Stimulated activated naive B cell treated with anti-CD40 and anti-IgM and Interleukin-4, amounts not matched to agents 10 μg/mL and 1 μg/mL and 100 μg/mL, for 72 hours (primary cell): ENCODE measurements around the gene CD6.

ENCODE experiments used
- ATAC-seq, 2 donors: fragments of 150-1000 bp; cut with Tn5 transposase; replicated peaks; 2 replicates each; pipeline ENCODE4 v1.10.0; 2021; ENCODE audit warnings: moderate library complexity in 1 of 2
- DNase-seq: peaks from one replicate; pipeline ENCODE4 v3.0.0; 2021
- H3K27ac Mint-ChIP-seq: one replicate; pipeline ENCODE4 v1.8.0; 2022; ENCODE audit warnings: mild to moderate bottlenecking, mixed read lengths
- H3K27me3 Mint-ChIP-seq, 2 donors: one replicate each; pipeline ENCODE4 v1.8.0; 2022; ENCODE audit warnings: mixed read lengths in 2 of 2
- H3K36me3 Mint-ChIP-seq, 2 donors: one replicate each; pipeline ENCODE4 v1.8.0; 2022; ENCODE audit warnings: mixed read lengths in 2 of 2, mild to moderate bottlenecking in 1 of 2
- H3K4me1 Mint-ChIP-seq, 2 donors: one replicate each; pipeline ENCODE4 v1.8.0; 2022; ENCODE audit warnings: mixed read lengths in 2 of 2, mild to moderate bottlenecking in 1 of 2
- H3K4me3 Mint-ChIP-seq, 2 donors: one replicate each; pipeline ENCODE4 v1.8.0; 2022; ENCODE audit warnings: mild to moderate bottlenecking in 2 of 2, mixed read lengths in 2 of 2, moderate library complexity in 1 of 2
- H3K9me3 Mint-ChIP-seq, 2 donors: one replicate each; pipeline ENCODE4 v1.8.0; 2022; ENCODE audit warnings: mixed read lengths in 2 of 2, mild to moderate bottlenecking in 1 of 2

The CD6 gene

DNA sequence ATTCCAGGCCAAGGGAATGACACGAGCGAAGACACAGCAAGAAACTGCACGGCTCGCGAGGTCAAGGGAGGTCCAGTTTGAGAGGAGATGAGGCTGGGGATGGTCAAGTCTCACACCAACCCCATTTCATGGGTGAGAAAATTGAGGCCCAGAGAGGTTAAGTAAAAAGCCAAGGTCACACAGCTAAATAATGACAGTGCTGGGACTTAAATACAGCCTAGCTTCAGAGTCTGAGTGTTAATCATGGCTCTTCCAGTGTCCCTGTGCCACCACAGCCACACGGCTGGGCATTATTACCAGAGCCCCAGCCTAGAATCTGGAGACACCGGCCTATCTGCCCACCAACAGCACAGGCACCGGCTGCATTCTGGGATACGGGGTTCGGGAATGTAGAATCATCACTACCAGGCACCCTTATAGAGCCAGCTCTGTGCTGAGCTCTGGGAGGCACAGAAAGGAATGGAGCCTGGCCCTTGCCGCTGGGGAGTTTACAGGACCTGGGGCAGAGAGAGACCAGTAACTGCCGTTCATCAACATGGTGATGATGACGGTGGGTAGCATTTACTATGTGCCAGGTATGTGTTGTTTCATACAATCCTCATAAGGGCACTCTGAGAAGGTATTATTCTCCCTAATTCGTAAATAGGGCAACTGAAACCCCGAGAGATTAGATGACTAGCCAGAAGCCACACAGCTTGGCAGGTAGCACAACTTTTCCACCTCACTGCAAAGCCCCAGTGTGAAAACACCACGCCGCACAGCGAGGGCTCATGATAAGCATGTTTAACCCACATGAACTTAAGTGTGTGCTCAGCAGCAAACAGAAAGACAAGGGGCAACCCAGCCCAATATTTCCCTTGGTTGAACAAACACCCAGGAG is 51.8 kb downstream of the CD6 start:
- peak; percentile 29 to 45 for ATAC-seq

DNA sequence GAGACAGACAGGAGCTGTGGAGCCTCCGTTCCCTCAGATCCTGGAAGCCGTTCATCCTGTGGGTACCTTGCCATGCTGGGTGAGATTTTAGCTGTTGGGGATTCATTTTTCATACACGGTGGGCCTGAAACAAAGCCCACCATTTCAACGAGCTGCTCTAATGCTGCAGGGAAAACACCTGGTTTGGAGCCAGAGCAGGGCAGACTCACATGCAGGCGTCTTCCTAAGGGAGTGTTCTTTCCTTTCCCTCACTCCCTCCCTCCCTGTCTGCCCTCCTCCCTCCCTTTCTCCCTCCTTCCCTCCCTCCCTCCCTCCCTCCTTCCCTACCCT is 52.5 kb downstream of the CD6 start:
- no peaks in the 10 kb centered on the region for H3K9me3 Mint-ChIP-seq

More for the DNA sequence above, 51.8 kb downstream of the CD6 start:
- no peaks in the 10 kb centered on the region for H3K27me3 Mint-ChIP-seq
- peak overlapping the region; percentile 28 to 51 for H3K4me3 Mint-ChIP-seq
- H3K27ac Mint-ChIP-seq = no peak overlapping the region
- DNase-seq = no peak
- H3K36me3 Mint-ChIP-seq = peaks cover 27 to 59% of the 10 kb centered on the region in 2 donors
- no peaks in the 10 kb centered on the region for H3K9me3 Mint-ChIP-seq
- H3K4me1 Mint-ChIP-seq = peaks cover 66 to 81% of the 10 kb centered on the region in 2 donors

DNA sequence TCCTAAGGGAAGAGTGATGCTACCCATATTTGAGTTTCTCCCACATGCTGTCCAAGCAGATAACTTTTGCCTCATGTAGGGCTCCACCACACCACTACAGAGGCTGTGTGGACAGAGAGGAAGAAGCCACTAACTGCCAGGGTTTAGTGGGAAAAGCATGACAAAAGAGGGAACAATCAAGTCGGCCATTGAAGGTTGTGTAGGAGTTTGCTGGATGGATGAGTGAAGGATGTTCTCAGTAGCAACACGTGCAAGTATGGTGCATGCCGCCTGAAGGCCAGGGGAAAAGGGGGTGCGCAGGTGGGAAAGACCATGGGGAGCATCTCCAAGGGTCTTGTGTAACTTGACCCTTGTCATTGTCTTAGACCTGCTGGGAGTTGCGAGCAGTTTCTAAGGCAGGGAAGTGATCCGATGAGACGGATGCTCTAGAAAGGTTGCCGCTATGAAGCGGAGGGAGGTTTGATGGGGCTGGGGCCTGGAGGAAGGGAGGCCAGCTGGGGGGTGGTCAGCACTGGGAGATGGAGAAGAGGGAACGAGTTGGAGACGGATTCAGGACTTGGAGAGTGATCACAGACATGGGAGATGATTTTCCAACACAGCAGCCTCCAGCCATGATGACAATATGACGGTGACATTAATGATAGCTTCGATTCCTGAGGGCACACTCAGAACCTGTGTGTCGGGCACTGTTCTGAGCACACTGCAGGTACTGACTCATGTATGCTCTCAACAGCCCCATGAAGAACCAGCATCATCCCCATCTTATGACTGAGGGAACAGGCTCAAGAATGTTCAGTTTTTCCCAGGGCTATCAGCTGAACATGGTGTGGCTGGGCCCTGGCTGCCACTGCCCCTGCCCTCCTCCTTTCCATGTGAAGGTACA is 53.7 kb downstream of the CD6 start:
- Mint-ChIP-seq H3K4me3 (peak overlapping the region in 1 of 2 donors; percentile 22), H3K9me3 (no peaks in the 10 kb centered on the region), H3K36me3 (peaks cover 26 to 66% of the 10 kb centered on the region in 2 donors), H3K27ac (no peak overlapping the region), H3K27me3 (no peaks in the 10 kb centered on the region), H3K4me1 (peaks cover 73 to 97% of the 10 kb centered on the region in 2 donors)
- no peak for DNase-seq
- no peak for ATAC-seq

More for the DNA sequence above, 52.5 kb downstream of the CD6 start:
- no peak overlapping the region for H3K4me3 Mint-ChIP-seq
- peaks cover 66 to 87% of the 10 kb centered on the region in 2 donors for H3K4me1 Mint-ChIP-seq
- no peaks in the 10 kb centered on the region for H3K27me3 Mint-ChIP-seq
- no peak overlapping the region for H3K27ac Mint-ChIP-seq
- DNase-seq (no peak), ATAC-seq (no peak)
- H3K36me3 Mint-ChIP-seq = peaks cover 27 to 57% of the 10 kb centered on the region in 2 donors

DNA sequence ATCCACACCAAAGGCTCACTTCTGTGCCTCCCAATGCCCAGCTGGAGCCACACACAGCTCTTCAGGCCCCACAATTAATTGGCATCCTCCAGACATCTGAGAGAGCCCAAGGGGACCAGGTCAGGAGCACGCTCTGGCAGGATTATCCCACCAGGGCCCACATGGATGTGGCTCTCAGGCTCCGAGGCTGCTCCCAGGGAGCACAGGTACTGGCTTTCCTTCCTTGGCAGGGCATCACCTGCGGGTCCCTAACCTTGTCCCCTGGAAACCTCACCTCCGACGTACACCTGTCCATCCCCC is 54.3 kb downstream of the CD6 start:
- Mint-ChIP-seq H3K4me3 (no peak overlapping the region), H3K27ac (peak overlapping the region; percentile 85), H3K36me3 (peaks cover 22 to 66% of the 10 kb centered on the region in 2 donors), H3K4me1 (peaks cover 68 to 93% of the 10 kb centered on the region in 2 donors), H3K9me3 (no peaks in the 10 kb centered on the region), H3K27me3 (no peaks in the 10 kb centered on the region)
- ATAC-seq (no peak), DNase-seq (no peak)

DNA sequence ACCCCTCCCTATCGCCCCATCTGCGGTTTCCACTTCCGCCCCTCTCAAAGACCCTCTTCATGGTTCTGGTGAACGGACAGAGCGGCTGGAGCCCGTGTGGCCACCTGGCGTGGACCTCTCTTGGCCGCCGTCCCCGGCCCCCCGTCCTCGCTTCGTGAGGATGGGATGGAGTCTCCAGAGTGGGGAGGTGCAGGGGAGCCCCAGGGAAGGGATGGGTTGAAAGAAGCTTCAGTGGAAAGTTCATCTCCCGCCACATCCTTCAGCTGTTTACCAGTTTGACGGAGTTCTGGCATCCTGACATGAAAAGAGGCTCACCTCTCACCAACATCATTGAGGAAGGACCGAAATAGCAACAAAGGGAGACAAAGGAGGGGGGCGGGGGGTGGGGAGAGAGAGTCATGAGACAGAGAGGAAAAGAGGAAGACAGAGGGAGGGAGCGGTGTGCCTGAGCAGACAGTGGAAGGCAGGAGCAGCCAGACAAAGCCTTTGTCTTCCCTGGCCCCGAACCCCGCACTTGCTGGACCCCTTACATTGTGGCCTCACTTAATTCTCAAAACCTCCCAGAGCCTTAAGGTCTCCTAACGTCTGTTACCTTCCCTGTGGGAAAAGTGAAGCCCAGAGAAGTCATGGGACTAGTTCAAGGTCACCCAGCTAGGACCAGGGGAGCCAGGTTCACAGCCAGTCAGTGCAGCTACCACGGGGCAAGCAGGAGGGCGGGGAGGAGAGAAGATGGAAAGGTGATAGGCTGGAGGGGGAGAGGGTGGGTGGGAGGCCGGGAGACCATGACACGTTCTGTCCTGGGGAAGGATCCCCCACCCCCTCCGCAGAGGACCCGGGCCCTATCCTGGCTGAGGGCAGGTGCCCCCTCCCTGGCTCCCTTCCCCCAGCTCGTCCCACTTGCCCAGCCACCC is 54.9 kb downstream of the CD6 start:
- peaks cover 24 to 65% of the 10 kb centered on the region in 2 donors for H3K36me3 Mint-ChIP-seq
- ATAC-seq = peak; percentile 15 to 20

DNA sequence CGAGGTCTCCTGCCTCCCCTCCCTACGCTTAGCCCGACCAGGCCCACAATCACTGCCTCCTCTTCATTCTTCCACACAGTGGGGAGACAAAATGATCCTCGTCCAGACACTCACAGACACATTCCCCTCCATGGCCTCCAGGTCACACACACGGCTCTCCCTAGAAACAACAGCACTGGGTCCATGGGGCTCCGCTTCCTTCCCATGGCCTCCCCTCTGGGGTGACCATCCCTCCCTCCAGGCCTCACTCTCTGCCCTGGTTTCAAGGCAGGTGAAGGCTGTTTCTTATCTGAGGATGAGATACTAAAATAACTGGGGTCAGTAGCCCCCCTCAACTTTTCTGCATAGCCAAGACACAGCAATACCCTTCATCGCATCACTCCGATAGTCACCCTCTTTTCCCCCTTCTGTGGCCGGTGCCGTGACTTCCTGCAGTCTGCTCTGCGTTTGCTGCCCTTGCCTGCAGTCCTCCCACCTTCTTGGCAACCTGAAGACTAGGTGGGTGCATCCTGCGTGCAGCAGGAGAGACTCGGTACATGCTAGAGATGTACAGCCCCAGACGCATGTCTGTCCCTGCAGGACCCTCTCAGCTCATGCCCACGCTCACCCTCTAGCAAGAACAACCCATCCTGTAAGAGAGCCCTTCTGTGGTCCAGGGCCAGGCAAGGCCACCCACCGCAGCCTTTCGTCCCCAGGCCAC is 55.8 kb downstream of the CD6 start:
- H3K4me3 Mint-ChIP-seq = peak overlapping the region; percentile 44 to 59
- ATAC-seq = no peak
- no peaks in the 10 kb centered on the region for H3K27me3 Mint-ChIP-seq
- no peak for DNase-seq
- H3K27ac Mint-ChIP-seq = peak overlapping the region; percentile 79
- no peaks in the 10 kb centered on the region for H3K9me3 Mint-ChIP-seq
- H3K4me1 Mint-ChIP-seq = peaks cover 61 to 85% of the 10 kb centered on the region in 2 donors
- peaks cover 27 to 68% of the 10 kb centered on the region in 2 donors for H3K36me3 Mint-ChIP-seq

More for the DNA sequence above, 54.9 kb downstream of the CD6 start:
- Mint-ChIP-seq H3K27ac (peak overlapping the region; percentile 85), H3K4me3 (peak overlapping the region; percentile 46 to 54), H3K4me1 (peaks cover 64 to 90% of the 10 kb centered on the region in 2 donors), H3K27me3 (no peaks in the 10 kb centered on the region), H3K9me3 (no peaks in the 10 kb centered on the region)
- no peak for DNase-seq

DNA sequence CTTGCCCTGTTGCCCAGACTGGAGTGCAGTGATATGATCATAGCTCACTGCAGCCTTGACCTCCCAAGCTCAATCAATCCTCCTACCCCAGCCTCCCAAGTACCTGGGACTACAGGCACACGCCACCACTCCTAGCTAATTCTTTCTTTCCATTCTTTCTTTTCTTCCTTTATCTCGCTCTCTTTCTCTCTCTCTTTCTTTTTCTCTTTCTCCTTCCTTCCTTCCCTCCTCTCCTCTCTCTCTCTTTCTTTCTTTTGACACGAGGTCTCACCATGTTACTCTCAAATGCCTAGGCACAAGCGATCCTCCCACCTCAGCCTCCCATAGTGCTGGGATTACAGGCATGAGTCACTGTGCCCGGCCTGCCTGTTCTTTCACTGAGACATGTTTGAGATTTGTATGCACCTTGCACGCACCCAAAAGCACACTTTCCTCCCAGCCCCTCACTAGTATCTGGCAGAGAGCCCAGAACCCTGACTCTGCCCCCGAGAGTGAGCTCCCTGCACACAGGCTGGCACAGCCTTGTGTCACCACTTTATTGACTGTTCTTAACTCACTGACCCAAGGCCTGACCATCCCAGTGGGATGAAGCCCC is 56.8 kb downstream of the CD6 start:
- peak overlapping the region; percentile 79 for H3K27ac Mint-ChIP-seq
- no peaks in the 10 kb centered on the region for H3K27me3 Mint-ChIP-seq
- peak overlapping the region; percentile 44 to 56 for H3K4me3 Mint-ChIP-seq
- peaks cover 34 to 71% of the 10 kb centered on the region in 2 donors for H3K36me3 Mint-ChIP-seq
- peak; percentile 79 to 86 for ATAC-seq
- peak; percentile 60 for DNase-seq
- peaks cover 53 to 75% of the 10 kb centered on the region in 2 donors for H3K4me1 Mint-ChIP-seq
- no peaks in the 10 kb centered on the region for H3K9me3 Mint-ChIP-seq

DNA sequence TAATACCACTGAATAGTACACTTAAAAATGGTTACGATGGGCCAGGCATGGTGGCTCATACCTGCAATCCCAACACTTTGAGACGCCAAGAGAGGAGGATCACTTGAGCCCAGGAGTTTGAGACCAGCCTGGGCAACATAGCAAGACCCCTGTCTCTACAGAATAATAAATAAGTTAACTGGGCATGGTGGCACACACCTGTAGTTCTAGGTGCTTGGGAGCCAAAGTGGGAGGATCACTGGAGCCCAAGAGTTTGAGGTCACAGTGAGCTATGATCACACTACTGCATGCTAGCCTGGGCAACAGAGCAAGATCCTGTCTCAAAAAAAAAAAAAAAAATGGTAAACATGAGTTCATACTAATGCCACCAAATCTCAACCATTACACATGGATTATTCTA is 61.3 kb downstream of the CD6 start:
- no peak for DNase-seq
- Mint-ChIP-seq H3K36me3 (peaks cover 20 to 63% of the 10 kb centered on the region in 2 donors), H3K27ac (peak overlapping the region; percentile 14), H3K4me3 (no peak overlapping the region), H3K27me3 (no peaks in the 10 kb centered on the region), H3K9me3 (no peaks in the 10 kb centered on the region), H3K4me1 (peaks cover 22 to 30% of the 10 kb centered on the region in 2 donors)
- ATAC-seq = no peak

DNA sequence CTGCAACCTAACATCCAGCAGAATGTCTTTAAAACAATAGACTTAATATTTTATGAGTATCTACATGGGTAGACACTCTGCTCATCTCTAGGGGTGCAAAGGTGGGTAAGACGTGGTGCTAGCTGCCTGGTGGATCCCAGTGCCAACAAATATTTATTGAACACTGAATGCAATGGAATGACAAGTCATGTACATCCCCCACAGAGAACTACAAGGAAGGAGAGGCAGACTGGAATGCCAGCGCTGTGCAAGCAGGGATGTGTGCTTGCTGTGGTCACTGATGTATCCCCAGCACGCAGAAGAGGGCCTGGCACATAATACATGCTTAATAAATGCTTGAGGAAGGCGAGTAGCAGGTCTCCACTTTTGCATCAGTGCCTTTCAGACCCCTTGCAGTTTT is 61.9 kb downstream of the CD6 start:
- ATAC-seq (no peak), DNase-seq (no peak)
- H3K36me3 Mint-ChIP-seq = peaks cover 19 to 57% of the 10 kb centered on the region in 2 donors
- no peak overlapping the region for H3K4me3 Mint-ChIP-seq
- no peaks in the 10 kb centered on the region for H3K9me3 Mint-ChIP-seq
- peaks cover 16 to 24% of the 10 kb centered on the region in 2 donors for H3K4me1 Mint-ChIP-seq
- no peaks in the 10 kb centered on the region for H3K27me3 Mint-ChIP-seq
- no peak overlapping the region for H3K27ac Mint-ChIP-seq

DNA sequence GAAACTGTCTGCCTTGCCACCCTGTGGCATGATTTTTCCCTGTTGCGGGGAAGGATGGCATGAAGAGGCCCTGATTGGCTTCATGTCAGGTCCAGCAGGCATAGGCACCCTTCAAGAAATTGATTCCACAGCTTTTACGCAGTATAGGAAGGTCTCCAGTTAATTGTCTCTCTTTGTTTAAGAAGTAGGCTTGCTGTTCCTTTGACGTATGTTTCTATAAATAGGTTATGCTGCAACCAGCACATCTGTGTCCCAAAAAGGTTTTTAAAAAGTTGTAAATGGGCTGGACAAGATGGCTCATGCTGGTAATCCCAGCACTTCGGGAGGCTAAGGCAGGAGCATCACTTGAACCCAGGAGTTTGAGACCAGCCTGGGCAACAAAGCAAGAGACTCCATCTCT is 62.6 kb downstream of the CD6 start:
- Mint-ChIP-seq H3K27ac (no peak overlapping the region), H3K4me1 (peaks cover 14 to 17% of the 10 kb centered on the region in 2 donors), H3K4me3 (no peak overlapping the region), H3K9me3 (no peaks in the 10 kb centered on the region), H3K27me3 (no peaks in the 10 kb centered on the region), H3K36me3 (peaks cover 18 to 54% of the 10 kb centered on the region in 2 donors)
- no peak for ATAC-seq
- DNase-seq = no peak

DNA sequence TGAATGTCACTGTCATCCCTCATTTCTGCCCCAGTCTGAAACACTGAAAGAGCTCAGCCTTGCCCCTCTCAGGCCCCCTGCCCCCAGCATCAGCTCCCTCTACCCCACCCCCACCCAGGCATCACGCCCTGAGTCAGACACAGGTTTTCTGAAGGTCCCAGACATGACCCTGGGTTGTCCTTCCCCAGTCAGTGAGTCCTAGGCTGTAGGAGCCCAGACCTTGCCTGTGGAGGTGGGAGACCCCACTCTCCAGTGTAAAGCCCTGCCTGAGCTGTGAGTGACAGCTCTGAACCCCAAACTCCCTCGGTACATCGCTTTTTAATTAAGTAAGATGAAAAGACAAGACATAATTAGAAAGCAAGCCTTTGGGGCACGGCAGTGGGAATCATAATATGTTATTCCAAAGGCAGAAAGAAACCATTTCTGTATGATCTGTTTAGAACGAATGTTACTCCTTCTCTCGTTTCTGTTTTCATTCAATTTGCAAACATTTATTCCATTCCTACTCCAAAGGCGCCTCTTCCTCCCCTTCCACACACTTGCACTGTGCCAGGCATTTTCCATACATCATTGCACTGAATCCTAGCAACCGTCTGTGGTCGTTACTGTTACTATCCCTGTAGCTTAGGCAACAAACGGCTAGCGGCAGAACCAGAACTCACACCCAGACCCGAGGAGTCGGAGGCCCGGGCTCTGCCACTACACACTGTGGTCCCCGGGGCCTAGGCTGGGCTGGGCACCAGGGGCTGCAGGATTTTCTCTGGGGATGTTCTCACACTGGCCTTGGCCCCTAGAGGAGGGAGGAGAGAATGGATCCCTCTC is 63.4 kb downstream of the CD6 start:
- Mint-ChIP-seq H3K9me3 (no peaks in the 10 kb centered on the region), H3K4me3 (no peak overlapping the region), H3K27me3 (no peaks in the 10 kb centered on the region), H3K4me1 (peaks cover 11 to 13% of the 10 kb centered on the region in 2 donors), H3K36me3 (peaks cover 18 to 51% of the 10 kb centered on the region in 2 donors), H3K27ac (no peak overlapping the region)
- DNase-seq (no peak), ATAC-seq (no peak)

DNA sequence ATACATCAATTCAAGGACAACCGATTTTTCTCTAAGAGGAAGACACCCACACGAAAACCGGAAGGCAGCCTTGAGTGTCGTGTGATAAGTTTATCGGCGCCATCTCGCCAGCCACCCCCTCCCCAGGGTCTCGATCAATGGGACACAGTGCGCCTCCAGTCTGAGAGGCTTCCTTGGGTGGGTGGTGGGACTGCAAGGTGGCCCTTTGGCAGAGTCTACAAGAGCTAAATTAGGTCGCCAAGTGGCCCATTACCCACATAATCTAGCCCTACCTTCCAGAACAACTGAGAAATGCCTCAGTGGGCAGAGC is 64.0 kb downstream of the CD6 start:
- Mint-ChIP-seq H3K4me1 (peaks cover 13 to 15% of the 10 kb centered on the region in 2 donors), H3K27me3 (no peaks in the 10 kb centered on the region), H3K27ac (no peak overlapping the region), H3K9me3 (no peaks in the 10 kb centered on the region), H3K36me3 (peaks cover 18 to 51% of the 10 kb centered on the region in 2 donors), H3K4me3 (no peak overlapping the region)
- DNase-seq (no peak), ATAC-seq (no peak)
